OCI-LY1 (cell line): ENCODE measurements around the gene YY1AP1.
"Not testable (repeated sequence)": the region's sequence is repeated elsewhere in the genome, so short reads cannot be mapped to it uniquely, and the experiment has no call there.

Experiments
- H2AFZ ChIP-seq: fragments of 200-600 bp; sonication (generic), shearing (Covaris generic); 2 replicates; pipeline ENCODE4 v1.6.0; 2014; ENCODE audit warnings: antibody characterized with exemption, mild to moderate bottlenecking, low read length
- H3F3A ChIP-seq: fragments of 200-600 bp; sonication (generic), shearing (Covaris generic); 2 replicates; pipeline ENCODE4 v1.6.0; 2014; ENCODE audit warnings: mild to moderate bottlenecking, antibody characterized with exemption, low read length, moderate library complexity; ENCODE audit not compliant: insufficient read depth
- H3K27ac ChIP-seq: fragments of 200-600 bp; sonication (generic); 2 replicates; pipeline ENCODE4 v1.5.1; 2014; ENCODE audit warnings: low read length, mixed run types, mild to moderate bottlenecking, low read depth; ENCODE audit not compliant: poor library complexity, severe bottlenecking
- H3K27me3 ChIP-seq: fragments of 200-600 bp; sonication (generic); 2 replicates; pipeline ENCODE4 v1.6.0; 2014; ENCODE audit warnings: antibody characterized with exemption, mild to moderate bottlenecking, low read length, moderate library complexity; ENCODE audit not compliant: insufficient read depth
- H3K36me3 ChIP-seq: fragments of 200-600 bp; sonication (generic); 2 replicates; pipeline ENCODE4 v1.6.1; 2014; ENCODE audit warnings: mild to moderate bottlenecking, antibody characterized with exemption, low read length, moderate library complexity, mixed read lengths; ENCODE audit not compliant: insufficient read depth
- H3K4me1 ChIP-seq: fragments of 200-600 bp; sonication (generic); 2 replicates; pipeline ENCODE4 v1.5.1; 2014; ENCODE audit warnings: mild to moderate bottlenecking, low read length, moderate library complexity; ENCODE audit not compliant: insufficient read depth, severe bottlenecking
- H3K4me2 ChIP-seq: fragments of 200-600 bp; sonication (generic), shearing (Covaris generic); 2 replicates; pipeline ENCODE4 v1.6.1; 2014; ENCODE audit warnings: low read length
- H3K4me3 ChIP-seq: fragments of 200-600 bp; sonication (generic); 2 replicates; pipeline ENCODE4 v1.5.1; 2014; ENCODE audit warnings: low read length, low read depth, mild to moderate bottlenecking, mixed read lengths; ENCODE audit not compliant: poor library complexity, severe bottlenecking
- H3K79me2 ChIP-seq: fragments of 200-600 bp; shearing (Covaris generic); 2 replicates; pipeline ENCODE4 v1.6.1; 2016; ENCODE audit warnings: mixed run types, low read length, mixed read lengths; ENCODE audit not compliant: insufficient read depth
- H3K9ac ChIP-seq: fragments of 200-600 bp; sonication (generic), shearing (Covaris generic); 2 replicates; pipeline ENCODE4 v1.6.1; 2014; ENCODE audit warnings: mild to moderate bottlenecking, low read length, mixed read lengths
- H3K9me2 ChIP-seq: fragments of 200-600 bp; sonication (generic), shearing (Covaris generic); 2 replicates; pipeline ENCODE4 v1.6.1; 2014; ENCODE audit warnings: low read depth, mild to moderate bottlenecking, low read length, mixed read lengths
- H3K9me3 ChIP-seq: fragments of 200-600 bp; shearing (Covaris generic); 2 replicates; pipeline ENCODE4 v1.6.1; 2014; ENCODE audit warnings: low read length, mixed read lengths
- H4K20me1 ChIP-seq: fragments of 200-600 bp; sonication (generic), shearing (Covaris generic); 2 replicates; pipeline ENCODE4 v1.6.0; 2016; ENCODE audit warnings: mild to moderate bottlenecking, low read length; ENCODE audit not compliant: insufficient read depth
- CTCF ChIP-seq: fragments of 200-600 bp; sonication (generic), shearing (Covaris generic); IDR thresholded peaks from 2 replicates; pipeline ENCODE4 v1.5.1; 2017; ENCODE audit warnings: mild to moderate bottlenecking, antibody characterized with exemption, low read length, moderate library complexity, mixed read lengths
- EZH2 ChIP-seq: fragments of 200-600 bp; sonication (generic), shearing (Covaris generic); IDR thresholded peaks from 2 replicates; pipeline ENCODE4 v1.8.0; 2017; ENCODE audit warnings: borderline replicate concordance, mixed run types, mild to moderate bottlenecking, antibody characterized with exemption, low read length, moderate library complexity, mixed read lengths

The YY1AP1 gene

GRCh38 chr1:155640367-155640766, 48.2 kb downstream of the YY1AP1 start:
- Histone ChIP-seq H3K27ac (no peak overlapping the region), H3K79me2 (no peaks in the 10 kb centered on the region), H3K27me3 (peaks cover 5% of the 10 kb centered on the region; the same call in 1 of the 2 replicates), H3K9ac (no peak overlapping the region), H3K4me2 (no peak overlapping the region), H4K20me1 (no peaks in the 10 kb centered on the region), H3K36me3 (no peaks in the 10 kb centered on the region), H3F3A (no peaks in the 10 kb centered on the region), H3K4me3 (no peak overlapping the region), H3K9me2 (no peaks in the 10 kb centered on the region), H3K9me3 (peaks cover 14% of the 10 kb centered on the region), H2AFZ (no peak overlapping the region), H3K4me1 (peaks cover 20% of the 10 kb centered on the region)
- TF ChIP-seq EZH2 (no peak), CTCF (no peak)

- Histone ChIP-seq H3K4me2 (peak overlapping the region; percentile 77; the same call in 1 of the 2 replicates), H3K9me2 (no peaks in the 10 kb centered on the region), H2AFZ (no peak overlapping the region), H3K4me3 (peak overlapping the region; percentile 57), H3K4me1 (peaks cover 15% of the 10 kb centered on the region), H3K9ac (no peak overlapping the region), H3F3A (no peaks in the 10 kb centered on the region), H3K36me3 (no peaks in the 10 kb centered on the region), H4K20me1 (no peaks in the 10 kb centered on the region), H3K79me2 (no peaks in the 10 kb centered on the region), H3K27me3 (peaks cover 3% of the 10 kb centered on the region; the same call in 1 of the 2 replicates), H3K27ac (no peak overlapping the region), H3K9me3 (peaks cover under 1% of the 10 kb centered on the region; the same call in 1 of the 2 replicates)
- TF ChIP-seq EZH2 (no peak), CTCF (no peak)
These were observed 52.0 kb downstream of the YY1AP1 start for GRCh38 chr1:155636397-155637153.

- H3K4me2 ChIP-seq, H3K4me1 ChIP-seq, H3K9me2 ChIP-seq, H3K9me3 ChIP-seq, H3K4me3 ChIP-seq, H4K20me1 ChIP-seq, H3F3A ChIP-seq, H3K27ac ChIP-seq, H3K9ac ChIP-seq, H3K36me3 ChIP-seq, H3K79me2 ChIP-seq, H3K27me3 ChIP-seq, H2AFZ ChIP-seq: not testable (repeated sequence)
These were observed 62.1 kb downstream of the YY1AP1 start for GRCh38 chr1:155626428-155626827.

- Histone ChIP-seq H3K36me3 (no peaks in the 10 kb centered on the region; the same call in 1 of the 2 replicates), H4K20me1 (no peaks in the 10 kb centered on the region), H3K9me2 (no peaks in the 10 kb centered on the region), H3K9me3 (0 out of 2 replicates have a peak, but pooled peaks cover 3% of the 10 kb centered on the region), H3K4me2 (no peak overlapping the region), H2AFZ (no peak overlapping the region), H3K9ac (no peak overlapping the region), H3K27me3 (no peaks in the 10 kb centered on the region; the same call in 1 of the 2 replicates), H3K79me2 (no peaks in the 10 kb centered on the region), H3F3A (no peaks in the 10 kb centered on the region), H3K4me1 (no peaks in the 10 kb centered on the region), H3K4me3 (no peak overlapping the region), H3K27ac (no peak overlapping the region)
- TF ChIP-seq CTCF, result no peak
- TF ChIP-seq EZH2, result no peak
These were observed 65.2 kb downstream of the YY1AP1 start for GRCh38 chr1:155623357-155623756.
